ENCODE data around the gene FBXO9.

DNA sequence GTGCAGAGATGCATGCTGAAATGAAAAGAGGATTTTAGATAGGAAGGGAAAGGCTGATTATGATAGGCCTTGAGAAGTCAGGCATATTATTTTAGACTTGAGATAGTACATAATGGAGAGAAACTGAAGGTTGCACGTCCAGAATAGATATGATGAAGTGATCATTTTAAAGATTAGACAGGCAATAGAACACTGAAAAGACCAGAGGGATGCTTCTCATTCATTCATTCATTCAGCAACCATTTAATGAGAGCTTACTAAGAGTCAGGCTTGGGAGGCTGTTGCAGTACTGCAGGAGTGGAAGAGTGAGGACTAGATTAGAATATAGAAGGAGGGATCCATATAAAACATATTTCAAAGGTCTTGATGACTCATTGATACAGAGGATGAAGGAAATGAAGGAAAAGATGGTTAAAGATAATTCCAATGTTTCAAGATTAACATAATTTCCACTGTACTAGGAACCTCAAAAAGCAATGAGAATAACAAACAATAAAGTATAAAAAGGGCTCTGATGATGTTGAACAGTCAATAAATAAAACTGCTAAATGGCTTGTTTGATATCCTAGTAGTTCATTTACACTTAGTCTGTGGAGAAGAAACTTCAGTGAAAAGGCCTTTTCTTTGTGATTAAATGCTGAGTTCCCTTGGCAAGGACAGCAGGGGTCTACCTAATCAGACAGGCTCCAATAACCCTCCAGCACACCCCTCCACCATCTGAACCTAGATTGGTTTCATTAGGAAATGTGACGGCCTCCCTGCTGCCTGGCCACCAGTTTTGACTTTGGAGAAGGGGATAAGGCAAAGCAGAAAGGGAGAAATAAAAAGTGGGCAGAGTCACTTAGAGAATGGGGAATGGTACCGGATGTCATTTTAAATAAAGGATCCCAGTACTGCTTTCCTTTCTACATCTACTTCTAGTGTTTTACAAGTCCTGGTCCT is 5.3 kb upstream of the FBXO9 start:
- TF ChIP-seq, protein P1, sequence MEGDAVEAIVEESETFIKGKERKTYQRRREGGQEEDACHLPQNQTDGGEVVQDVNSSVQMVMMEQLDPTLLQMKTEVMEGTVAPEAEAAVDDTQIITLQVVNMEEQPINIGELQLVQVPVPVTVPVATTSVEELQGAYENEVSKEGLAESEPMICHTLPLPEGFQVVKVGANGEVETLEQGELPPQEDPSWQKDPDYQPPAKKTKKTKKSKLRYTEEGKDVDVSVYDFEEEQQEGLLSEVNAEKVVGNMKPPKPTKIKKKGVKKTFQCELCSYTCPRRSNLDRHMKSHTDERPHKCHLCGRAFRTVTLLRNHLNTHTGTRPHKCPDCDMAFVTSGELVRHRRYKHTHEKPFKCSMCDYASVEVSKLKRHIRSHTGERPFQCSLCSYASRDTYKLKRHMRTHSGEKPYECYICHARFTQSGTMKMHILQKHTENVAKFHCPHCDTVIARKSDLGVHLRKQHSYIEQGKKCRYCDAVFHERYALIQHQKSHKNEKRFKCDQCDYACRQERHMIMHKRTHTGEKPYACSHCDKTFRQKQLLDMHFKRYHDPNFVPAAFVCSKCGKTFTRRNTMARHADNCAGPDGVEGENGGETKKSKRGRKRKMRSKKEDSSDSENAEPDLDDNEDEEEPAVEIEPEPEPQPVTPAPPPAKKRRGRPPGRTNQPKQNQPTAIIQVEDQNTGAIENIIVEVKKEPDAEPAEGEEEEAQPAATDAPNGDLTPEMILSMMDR (IDR thresholded peaks at IDR 0.05; ENCODE audit: low read depth, low read length, poor library complexity, severe bottlenecking), result no peak
- TF ChIP-seq EZH2phosphoT487 (IDR thresholded peaks at IDR 0.05; ENCODE audit: borderline replicate concordance, low read length), result no peak
